Thyroid gland (tissue), 4 donors: ENCODE data around the gene TRRAP.

Experiments used
- CTCF ChIP-seq, 6 experiments: fragments of 200-600 bp in 3 of 6; fragments of 450-650 bp in 3 of 6; sonication (generic) in 3 of 6; IDR thresholded peaks; one replicate each; pipeline ENCODE4 v1.5.1; 2016 to 2019; ENCODE audit warnings: antibody characterized with exemption in 6 of 6, mild to moderate bottlenecking in 2 of 6, inconsistent platforms in 1 of 6, moderate library complexity in 1 of 6
- POLR2A ChIP-seq, 2 donors: fragments of 450-650 bp; IDR thresholded peaks; one replicate each; pipeline ENCODE4 v1.6.1; 2017; ENCODE audit warnings: antibody characterized with exemption in 2 of 2, mild to moderate bottlenecking in 2 of 2, moderate library complexity in 1 of 2

GRCh38 chr7:98963305-98963704 is 85.0 kb downstream of the TRRAP start:
- TF ChIP-seq CTCF (IDR thresholded peaks at IDR 0.05), result no peak
- TF ChIP-seq POLR2A (IDR thresholded peaks at IDR 0.05), result no peak
